GM12878 (cell line): ENCODE data around the gene CNPY1. TPM values are rescaled to one million over a fixed set of nuclear protein-coding genes. Genes with fewer than 3 reads are reported as not detected.

Experiments used
- ATAC-seq: fragments of 200-7000 bp; cut with Tn5 transposase; 3 replicates; pipeline ENCODE4 v1.9.1; 2020; ENCODE audit warnings: mild to moderate bottlenecking, moderate library complexity
- BruUV-seq: library from RNA; stranded (reverse); fragments of 400-500 nt; replicated peaks from 2 replicates; lab custom pipeline; 2021; lab: Mats Ljungman, UMichigan
- CTCF ChIA-PET: fragments of 300-600 bp; sonication (Branson Sonifier 250); formaldehyde crosslinking; extraction: SDS; loops from one replicate; lab custom pipeline; 2021; ENCODE audit warnings: inconsistent platforms; lab: Yijun Ruan, JAX
- POLR2A ChIA-PET: fragments of 350-600 bp; formaldehyde crosslinking; extraction: SDS; loops from one replicate; lab custom pipeline; 2021; ENCODE audit warnings: inconsistent platforms; lab: Charles Lee
- RAD21 ChIA-PET: fragments of 300-600 bp; sonication (Branson Sonifier 250); formaldehyde crosslinking; loops from one replicate; lab custom pipeline; 2023; ENCODE audit warnings: antibody characterized with exemption; ENCODE audit not compliant: unreplicated experiment; lab: Charles Lee
- SMC1A ChIA-PET: fragments of 300-600 bp; sonication (Branson Sonifier 250); formaldehyde crosslinking; loops from one replicate; lab custom pipeline; 2023; ENCODE audit not compliant: unreplicated experiment, uncharacterized antibody; lab: Charles Lee
- DNase-seq: peaks from one replicate; pipeline ENCODE4 v3.0.0-alpha.2; 2011; ENCODE audit warnings: low read depth, low spot score
- FAIRE-seq: peaks from 3 replicates; lab custom pipeline; 2011; peaks lifted over from hg19 to GRCh38; lab: Jason Lieb, UNC
- H2AFZ ChIP-seq: 2 replicates; pipeline ENCODE4 v1.6.0; 2011; ENCODE audit warnings: low read depth, low read length, control low read depth; ENCODE audit not compliant: control insufficient read depth
- H3K27ac ChIP-seq: 2 replicates; pipeline ENCODE4 v1.5.1; 2011; ENCODE audit warnings: control low read depth; ENCODE audit not compliant: control insufficient read depth, insufficient read depth
- H3K27me3 ChIP-seq, 2 experiments: replicated peaks in 1 of 2; 2 replicates each; pipeline versions ENCODE4 v1.6.0 to v1.6.1; 2011; ENCODE audit warnings: low read length in 1 of 2; ENCODE audit not compliant: control insufficient read depth in 2 of 2, insufficient read depth in 2 of 2
- H3K36me3 ChIP-seq, 2 experiments: 2 replicates each; pipeline ENCODE4 v1.5.1; 2011; ENCODE audit warnings: low read length in 1 of 2; ENCODE audit not compliant: control insufficient read depth in 2 of 2, insufficient read depth in 2 of 2
- H3K4me1 ChIP-seq: 2 replicates; pipeline ENCODE4 v1.6.1; 2011; ENCODE audit warnings: mild to moderate bottlenecking, low read length, moderate library complexity, mixed read lengths; ENCODE audit not compliant: control insufficient read depth, insufficient read depth
- H3K4me2 ChIP-seq: 2 replicates; pipeline ENCODE4 v1.6.0; 2011; ENCODE audit warnings: control low read depth; ENCODE audit not compliant: control insufficient read depth, insufficient read depth
- H3K4me3 ChIP-seq: fragments of 200-600 bp; sonication (generic); 2 replicates; pipeline ENCODE4 v1.5.1; 2016
- H3K79me2 ChIP-seq: 2 replicates; pipeline ENCODE4 v1.6.0; 2011; ENCODE audit warnings: low read length; ENCODE audit not compliant: control insufficient read depth, insufficient read depth
- H3K9ac ChIP-seq: 2 replicates; pipeline ENCODE4 v1.8.0; 2011; ENCODE audit warnings: low read length, control low read depth, mixed read lengths; ENCODE audit not compliant: control insufficient read depth, insufficient read depth
- H3K9me3 ChIP-seq: replicated peaks from 3 replicates; pipeline ENCODE4 v1.5.1; 2011; ENCODE audit warnings: mild to moderate bottlenecking, low read length; ENCODE audit not compliant: control insufficient read depth, insufficient read depth
- H4K20me1 ChIP-seq: 2 replicates; pipeline ENCODE4 v1.6.0; 2011; ENCODE audit not compliant: control insufficient read depth, insufficient read depth
- CREM ChIP-seq: IDR thresholded peaks from 2 replicates; pipeline ENCODE4 v1.6.1; 2014; ENCODE audit warnings: antibody characterized with exemption, low read depth
- EP300 ChIP-seq, 2 experiments: fragments of 150-350 bp in 1 of 2; IDR thresholded peaks; 2 replicates each; pipeline ENCODE4 v1.6.1; 2011 to 2012; ENCODE audit warnings: low read depth in 2 of 2, low read length in 2 of 2, borderline replicate concordance in 1 of 2, improper control_type of control experiment in 1 of 2, inconsistent platforms in 1 of 2; ENCODE audit not compliant: control insufficient read depth in 1 of 2
- GATAD2B ChIP-seq: fragments of 450-650 bp; conservative IDR thresholded peaks from 2 replicates; pipeline ENCODE4 v1.6.1; 2017; ENCODE audit warnings: low read depth, mild to moderate bottlenecking, moderate library complexity
- IKZF1 ChIP-seq: fragments of 450-650 bp; conservative IDR thresholded peaks from 2 replicates; pipeline ENCODE4 v1.6.1; 2017; ENCODE audit warnings: antibody characterized with exemption, mild to moderate bottlenecking
- NFIC ChIP-seq: IDR thresholded peaks from 2 replicates; pipeline ENCODE4 v1.6.1; 2012; ENCODE audit warnings: low read depth, mild to moderate bottlenecking, inconsistent platforms, low read length, moderate library complexity
- SRF ChIP-seq, 2 experiments: IDR thresholded peaks; 2 replicates each; pipeline ENCODE4 v1.6.1; 2011; ENCODE audit warnings: low read depth in 2 of 2, low read length in 2 of 2, mild to moderate bottlenecking in 1 of 2, moderate library complexity in 1 of 2
- TCF7 ChIP-seq: IDR thresholded peaks from 2 replicates; pipeline ENCODE4 v1.6.1; 2014; ENCODE audit warnings: antibody characterized with exemption, borderline replicate concordance
- ZNF217 ChIP-seq: fragments of 450-650 bp; IDR thresholded peaks from 2 replicates; pipeline ENCODE4 v1.6.1; 2017; ENCODE audit warnings: antibody characterized with exemption, mild to moderate bottlenecking
- WGBS: methylation state at CpG from one replicate; pipeline ENCODE4 v1.1.6; 2016; ENCODE audit warnings: low lambda C conversion rate; ENCODE audit not compliant: insufficient replicate concordance, insufficient coverage; ENCODE audit errors: missing lambda C conversion rate; 5-methylcytosine and 5-hydroxymethylcytosine counted together
- in situ Hi-C: fragments of 300-500 bp; cut with MboI; formaldehyde crosslinking; loops from 9 replicates; pipeline ENCODE4 v1.14.3; 2018; ENCODE audit warnings: mixed read lengths
- intact Hi-C: fragments of 100-400 bp; cut with micrococcal nuclease; formaldehyde crosslinking; loops from one replicate; pipeline ENCODE4 v1.14.2; 2022; ENCODE audit not compliant: unreplicated experiment
- polyA plus RNA-seq, 11 experiments: library from polyadenylated mRNA; depleted of rRNA in 4 of 11; unstranded in 6 of 11; stranded (reverse) in 5 of 11; fragments of >200 nt; fragmentation: Nextera tagmentation in 4 of 11; fragmentation: Illumina TruSeq in 1 of 11; extraction: Ambion mirVana in 4 of 11; extraction: Trizol in 1 of 11; gene quantifications; 1 replicate in 1 of 11; 2 replicates in 10 of 11; pipeline versions ENCODE4 v1.2.1 to v1.2.3, GENCODE V29; 2011 to 2016; ENCODE audit warnings: inconsistent platforms in 2 of 11, missing spikeins in 2 of 11, low read depth in 1 of 11
- total RNA-seq, 4 experiments: library from RNA; depleted of rRNA in 3 of 4; stranded (reverse); fragments of >200 nt in 3 of 4; fragmentation: Illumina TruSeq in 1 of 4; extraction: Trizol in 1 of 4; gene quantifications; 2 replicates each; pipeline versions ENCODE4 v1.2.1 to v1.2.3, GENCODE V29; 2013 to 2021
- TF ChIP-seq, protein P1 (sequence below): fragments of 450-650 bp; IDR thresholded peaks from 2 replicates; pipeline ENCODE4 v1.6.1; 2017; ENCODE audit warnings: mild to moderate bottlenecking, moderate library complexity
- TF ChIP-seq, protein P2 (sequence below): IDR thresholded peaks from 2 replicates; pipeline ENCODE4 v1.6.1; 2012; ENCODE audit warnings: mild to moderate bottlenecking, low read depth, low read length

CNPY1 gene
- total and polyA plus RNA-seq, 10 of the 15 experiments (the other 5 are each of a cell fraction or from before 2014, with no cell fraction given): not detected

DNA sequence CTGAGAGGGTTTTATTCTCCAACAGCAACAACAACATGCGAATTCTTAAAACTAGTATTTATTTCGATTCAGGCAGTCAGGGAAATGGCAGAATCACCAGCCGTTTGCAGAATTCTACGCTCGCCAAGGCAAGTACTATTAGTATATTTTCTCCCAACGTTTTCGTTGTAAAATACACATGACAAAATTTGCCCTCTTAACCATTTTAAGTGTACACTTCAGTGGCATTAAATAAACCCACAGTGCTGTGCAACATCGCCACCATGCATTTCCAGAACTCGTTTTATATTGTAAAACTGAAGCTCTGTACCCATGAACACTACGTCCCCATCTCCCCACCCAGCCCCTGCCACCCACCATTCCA, 77.6 kb downstream of the CNPY1 start:
- FAIRE-seq (no peak), ATAC-seq (no peak), DNase-seq (no peak)
- Histone ChIP-seq H4K20me1 (no peaks in the 10 kb centered on the region), H3K4me1 (no peaks in the 10 kb centered on the region), H3K79me2 (no peaks in the 10 kb centered on the region), H3K27me3 (peaks cover 12 to 57% of the 10 kb centered on the region in 2 experiments), H3K27ac (no peak overlapping the region), H3K36me3 (no peaks in the 10 kb centered on the region), H2AFZ (no peak overlapping the region), H3K4me2 (no peak overlapping the region), H3K4me3 (no peak overlapping the region), H3K9ac (no peak overlapping the region), H3K9me3 (no peaks in the 10 kb centered on the region; the same call in 2 of the 3 replicates)
- 15% methylated on average over 10 of the region's 10 CpGs for WGBS
- in situ Hi-C loops (no loop called here), intact Hi-C loops (no loop called here)
- CTCF ChIA-PET: no interaction called here
- no TSS peak for BruUV-seq
- TF ChIP-seq CREM: no peak
- no peak for TF ChIP-seq ZNF217
- no peak for TF ChIP-seq GATAD2B
- no peak for TF ChIP-seq EP300 (IDR thresholded peaks at IDR 0.05; ENCODE audit: borderline replicate concordance in 1 of 2, control insufficient read depth in 1 of 2, low read depth in 2 of 2, low read length in 2 of 2)
- TF ChIP-seq TCF7: no peak
- no peak for TF ChIP-seq IKZF1
- TF ChIP-seq, protein P1, sequence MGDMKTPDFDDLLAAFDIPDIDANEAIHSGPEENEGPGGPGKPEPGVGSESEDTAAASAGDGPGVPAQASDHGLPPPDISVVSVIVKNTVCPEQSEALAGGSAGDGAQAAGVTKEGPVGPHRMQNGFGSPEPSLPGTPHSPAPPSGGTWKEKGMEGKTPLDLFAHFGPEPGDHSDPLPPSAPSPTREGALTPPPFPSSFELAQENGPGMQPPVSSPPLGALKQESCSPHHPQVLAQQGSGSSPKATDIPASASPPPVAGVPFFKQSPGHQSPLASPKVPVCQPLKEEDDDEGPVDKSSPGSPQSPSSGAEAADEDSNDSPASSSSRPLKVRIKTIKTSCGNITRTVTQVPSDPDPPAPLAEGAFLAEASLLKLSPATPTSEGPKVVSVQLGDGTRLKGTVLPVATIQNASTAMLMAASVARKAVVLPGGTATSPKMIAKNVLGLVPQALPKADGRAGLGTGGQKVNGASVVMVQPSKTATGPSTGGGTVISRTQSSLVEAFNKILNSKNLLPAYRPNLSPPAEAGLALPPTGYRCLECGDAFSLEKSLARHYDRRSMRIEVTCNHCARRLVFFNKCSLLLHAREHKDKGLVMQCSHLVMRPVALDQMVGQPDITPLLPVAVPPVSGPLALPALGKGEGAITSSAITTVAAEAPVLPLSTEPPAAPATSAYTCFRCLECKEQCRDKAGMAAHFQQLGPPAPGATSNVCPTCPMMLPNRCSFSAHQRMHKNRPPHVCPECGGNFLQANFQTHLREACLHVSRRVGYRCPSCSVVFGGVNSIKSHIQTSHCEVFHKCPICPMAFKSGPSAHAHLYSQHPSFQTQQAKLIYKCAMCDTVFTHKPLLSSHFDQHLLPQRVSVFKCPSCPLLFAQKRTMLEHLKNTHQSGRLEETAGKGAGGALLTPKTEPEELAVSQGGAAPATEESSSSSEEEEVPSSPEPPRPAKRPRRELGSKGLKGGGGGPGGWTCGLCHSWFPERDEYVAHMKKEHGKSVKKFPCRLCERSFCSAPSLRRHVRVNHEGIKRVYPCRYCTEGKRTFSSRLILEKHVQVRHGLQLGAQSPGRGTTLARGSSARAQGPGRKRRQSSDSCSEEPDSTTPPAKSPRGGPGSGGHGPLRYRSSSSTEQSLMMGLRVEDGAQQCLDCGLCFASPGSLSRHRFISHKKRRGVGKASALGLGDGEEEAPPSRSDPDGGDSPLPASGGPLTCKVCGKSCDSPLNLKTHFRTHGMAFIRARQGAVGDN: no peak
- TF ChIP-seq, protein P2, sequence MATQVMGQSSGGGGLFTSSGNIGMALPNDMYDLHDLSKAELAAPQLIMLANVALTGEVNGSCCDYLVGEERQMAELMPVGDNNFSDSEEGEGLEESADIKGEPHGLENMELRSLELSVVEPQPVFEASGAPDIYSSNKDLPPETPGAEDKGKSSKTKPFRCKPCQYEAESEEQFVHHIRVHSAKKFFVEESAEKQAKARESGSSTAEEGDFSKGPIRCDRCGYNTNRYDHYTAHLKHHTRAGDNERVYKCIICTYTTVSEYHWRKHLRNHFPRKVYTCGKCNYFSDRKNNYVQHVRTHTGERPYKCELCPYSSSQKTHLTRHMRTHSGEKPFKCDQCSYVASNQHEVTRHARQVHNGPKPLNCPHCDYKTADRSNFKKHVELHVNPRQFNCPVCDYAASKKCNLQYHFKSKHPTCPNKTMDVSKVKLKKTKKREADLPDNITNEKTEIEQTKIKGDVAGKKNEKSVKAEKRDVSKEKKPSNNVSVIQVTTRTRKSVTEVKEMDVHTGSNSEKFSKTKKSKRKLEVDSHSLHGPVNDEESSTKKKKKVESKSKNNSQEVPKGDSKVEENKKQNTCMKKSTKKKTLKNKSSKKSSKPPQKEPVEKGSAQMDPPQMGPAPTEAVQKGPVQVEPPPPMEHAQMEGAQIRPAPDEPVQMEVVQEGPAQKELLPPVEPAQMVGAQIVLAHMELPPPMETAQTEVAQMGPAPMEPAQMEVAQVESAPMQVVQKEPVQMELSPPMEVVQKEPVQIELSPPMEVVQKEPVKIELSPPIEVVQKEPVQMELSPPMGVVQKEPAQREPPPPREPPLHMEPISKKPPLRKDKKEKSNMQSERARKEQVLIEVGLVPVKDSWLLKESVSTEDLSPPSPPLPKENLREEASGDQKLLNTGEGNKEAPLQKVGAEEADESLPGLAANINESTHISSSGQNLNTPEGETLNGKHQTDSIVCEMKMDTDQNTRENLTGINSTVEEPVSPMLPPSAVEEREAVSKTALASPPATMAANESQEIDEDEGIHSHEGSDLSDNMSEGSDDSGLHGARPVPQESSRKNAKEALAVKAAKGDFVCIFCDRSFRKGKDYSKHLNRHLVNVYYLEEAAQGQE: no peak
- TF ChIP-seq SRF (IDR thresholded peaks at IDR 0.05; ENCODE audit: low read depth in 2 of 2, low read length in 2 of 2): no peak
- no peak for TF ChIP-seq NFIC
- RAD21 ChIA-PET: no interaction called here
- POLR2A ChIA-PET: no interaction called here
- SMC1A ChIA-PET: no interaction called here
